Retina (tissue), 1 donor: ENCODE results near the gene ANO1.

Experiments used
- DNase-seq: peaks from one replicate; pipeline ENCODE4 v3.0.0-alpha.2; 2016

The ANO1 gene

GRCh38 chr11:70074746-70075145 lies 3.4 kb upstream of the ANO1 start:
- DNase-seq = no peak

DNA sequence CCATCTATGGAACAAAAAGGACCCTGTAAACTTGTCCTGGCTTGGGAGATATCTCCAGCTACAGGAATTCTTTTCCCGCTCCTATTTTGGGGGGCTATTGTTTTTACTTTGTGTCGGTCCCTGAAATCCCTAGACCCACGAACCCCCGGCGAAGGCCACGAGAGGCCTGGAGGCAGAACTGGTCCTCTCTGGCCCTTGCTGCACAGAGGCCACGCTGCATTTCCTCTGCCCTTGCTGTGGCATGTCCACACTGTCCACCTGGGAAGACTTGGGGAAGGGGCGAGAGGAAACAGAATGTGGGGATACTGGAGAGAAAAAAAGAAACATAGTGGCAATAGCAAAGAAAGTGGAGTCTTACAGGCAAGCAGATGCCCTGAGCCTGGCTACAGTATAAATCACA lies 2.3 kb upstream of the ANO1 start:
- no peak for DNase-seq

DNA sequence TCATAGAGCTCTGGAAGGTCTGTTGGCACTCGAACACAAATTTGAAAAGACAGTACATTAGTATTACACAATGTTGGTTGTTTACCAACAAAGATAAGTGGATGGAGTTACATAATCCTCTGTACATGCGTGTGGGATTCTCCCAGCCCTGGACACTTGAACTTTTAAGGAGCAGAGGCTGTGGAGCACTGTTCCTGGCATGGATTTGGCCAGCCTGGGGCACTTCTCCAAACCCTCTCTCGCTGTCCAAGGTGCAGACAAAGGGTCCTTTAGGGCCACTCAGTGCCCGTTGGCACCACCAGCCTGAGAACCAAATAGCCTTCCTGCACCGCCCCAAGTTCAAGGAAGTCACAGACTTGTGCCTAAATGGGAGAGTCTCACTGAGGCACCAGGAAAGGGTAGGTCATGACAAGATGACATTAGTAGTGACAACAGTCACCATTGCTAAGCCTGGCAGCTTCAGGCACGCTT lies 1.6 kb upstream of the ANO1 start:
- DNase-seq = no peak

DNA sequence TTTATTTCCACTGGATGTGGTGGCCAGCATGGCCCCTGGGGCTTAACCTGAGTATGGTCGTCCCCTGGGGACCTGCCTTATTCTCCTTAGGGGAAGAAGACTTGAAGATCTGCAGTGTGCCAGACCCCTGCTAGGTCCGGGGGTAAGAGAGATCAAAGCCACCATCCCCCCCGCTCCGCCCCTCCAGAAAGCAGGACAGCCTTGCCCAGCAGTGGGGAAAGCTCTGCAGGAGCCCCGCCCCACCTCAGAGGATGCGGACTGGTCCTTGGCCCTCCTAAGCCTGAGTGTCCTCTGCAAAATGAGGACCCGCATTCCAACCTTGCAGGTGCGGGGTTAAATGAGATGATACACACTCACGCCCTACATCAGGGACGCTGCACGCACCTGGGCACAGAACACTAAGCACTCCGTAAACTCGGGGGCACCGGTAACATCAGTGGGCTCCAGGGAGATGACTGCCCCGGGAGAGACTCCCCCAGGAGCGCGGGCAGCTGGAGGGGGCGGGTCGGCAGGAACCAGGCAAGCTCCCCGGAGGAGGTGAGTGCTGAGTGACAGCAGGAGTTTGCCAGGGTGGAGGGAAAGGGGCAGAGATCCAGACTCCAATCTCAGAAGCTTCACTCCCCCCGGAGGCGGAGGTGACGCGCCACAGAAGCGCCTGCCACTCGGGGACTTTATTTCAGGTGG lies 564 bp upstream of the ANO1 start:
- no peak for DNase-seq

GRCh38 chr11:70078781-70079616 lies 882 bp downstream of the ANO1 start:
- DNase-seq = no peak

DNA sequence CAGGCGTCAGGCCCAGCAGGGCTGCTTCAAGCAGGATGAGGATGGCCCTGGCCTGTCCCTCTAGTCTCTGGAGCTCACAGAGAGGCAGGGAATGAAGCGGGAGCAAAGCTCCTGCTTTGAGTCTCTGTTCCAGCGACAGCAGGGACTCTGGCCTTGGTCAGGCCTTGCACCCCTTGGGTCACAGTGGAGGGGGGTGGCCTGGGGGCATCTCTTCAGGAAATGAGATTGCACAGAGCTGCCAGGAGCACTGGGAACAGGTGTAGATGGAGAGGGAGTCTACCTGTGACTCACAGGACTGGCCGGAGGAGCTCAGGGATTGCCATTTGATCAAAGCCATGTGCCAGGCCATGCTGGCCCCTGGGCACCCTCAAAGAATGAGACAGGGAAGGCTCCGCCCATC lies 1.6 kb downstream of the ANO1 start:
- no peak for DNase-seq

- no peak for DNase-seq
Observed at GRCh38 chr11:70080763-70081162, 2.6 kb downstream of the ANO1 start.

DNA sequence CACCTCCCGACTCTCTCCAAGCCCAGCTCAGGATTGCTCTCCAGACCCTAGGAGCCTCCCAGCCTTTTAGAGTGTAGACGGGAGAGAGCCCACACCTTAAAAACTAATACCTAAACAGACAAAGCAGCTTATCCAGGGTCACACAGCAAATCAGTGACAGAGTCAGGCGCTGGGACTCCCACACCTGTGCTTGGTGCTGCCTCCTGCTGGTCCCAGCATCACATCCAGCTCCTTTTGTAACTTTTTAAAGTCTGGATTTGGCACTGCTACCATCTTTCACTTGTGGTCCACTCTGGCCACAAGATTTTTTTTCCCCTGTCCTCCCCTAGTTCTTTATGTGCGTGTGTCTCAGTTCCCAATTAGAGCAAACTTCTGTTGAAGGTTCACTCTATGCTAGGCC lies 4.7 kb downstream of the ANO1 start:
- no peak for DNase-seq

- no peak for DNase-seq
Observed at GRCh38 chr11:70084046-70084984, 6.2 kb downstream of the ANO1 start.

GRCh38 chr11:70085815-70086769 lies 8.0 kb downstream of the ANO1 start:
- DNase-seq = no peak

GRCh38 chr11:70087446-70088167 lies 9.5 kb downstream of the ANO1 start:
- DNase-seq = no peak

DNA sequence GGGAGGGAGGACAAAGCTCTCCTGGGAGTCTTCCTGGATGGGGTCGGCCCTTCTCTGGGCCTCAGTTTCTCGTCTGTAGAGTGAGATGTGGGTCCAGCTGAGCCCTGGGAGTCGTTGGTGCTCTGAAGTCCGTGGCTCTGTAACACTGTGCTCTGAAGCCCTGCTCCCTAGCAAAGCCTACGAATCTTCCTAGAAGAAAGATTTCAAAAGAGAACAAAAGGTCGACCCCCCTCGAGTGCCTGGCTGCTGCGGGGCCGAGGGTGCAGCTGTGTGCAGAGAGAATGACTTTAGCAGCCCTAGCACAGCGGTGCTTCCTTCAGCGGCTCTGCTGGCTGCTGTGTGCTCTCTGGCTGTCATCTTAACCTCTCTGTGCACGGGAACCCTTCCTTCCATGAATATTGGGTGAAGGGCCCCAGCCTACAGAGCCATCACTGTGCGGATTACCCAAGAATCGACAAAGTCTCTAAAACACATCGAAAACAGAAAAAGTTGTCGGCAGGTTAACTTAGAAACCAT lies 10.7 kb downstream of the ANO1 start:
- no peak for DNase-seq

- no peak for DNase-seq
Observed at GRCh38 chr11:70089631-70090030, 11.5 kb downstream of the ANO1 start.

- DNase-seq = no peak
Observed at GRCh38 chr11:70090961-70091381, 12.9 kb downstream of the ANO1 start.

- DNase-seq = no peak
Observed at GRCh38 chr11:70091638-70092037, 13.5 kb downstream of the ANO1 start.

- no peak for DNase-seq
Observed at GRCh38 chr11:70092959-70093715, 15.0 kb downstream of the ANO1 start.

- no peak for DNase-seq
Observed at GRCh38 chr11:70095541-70096252, 17.6 kb downstream of the ANO1 start.

DNA sequence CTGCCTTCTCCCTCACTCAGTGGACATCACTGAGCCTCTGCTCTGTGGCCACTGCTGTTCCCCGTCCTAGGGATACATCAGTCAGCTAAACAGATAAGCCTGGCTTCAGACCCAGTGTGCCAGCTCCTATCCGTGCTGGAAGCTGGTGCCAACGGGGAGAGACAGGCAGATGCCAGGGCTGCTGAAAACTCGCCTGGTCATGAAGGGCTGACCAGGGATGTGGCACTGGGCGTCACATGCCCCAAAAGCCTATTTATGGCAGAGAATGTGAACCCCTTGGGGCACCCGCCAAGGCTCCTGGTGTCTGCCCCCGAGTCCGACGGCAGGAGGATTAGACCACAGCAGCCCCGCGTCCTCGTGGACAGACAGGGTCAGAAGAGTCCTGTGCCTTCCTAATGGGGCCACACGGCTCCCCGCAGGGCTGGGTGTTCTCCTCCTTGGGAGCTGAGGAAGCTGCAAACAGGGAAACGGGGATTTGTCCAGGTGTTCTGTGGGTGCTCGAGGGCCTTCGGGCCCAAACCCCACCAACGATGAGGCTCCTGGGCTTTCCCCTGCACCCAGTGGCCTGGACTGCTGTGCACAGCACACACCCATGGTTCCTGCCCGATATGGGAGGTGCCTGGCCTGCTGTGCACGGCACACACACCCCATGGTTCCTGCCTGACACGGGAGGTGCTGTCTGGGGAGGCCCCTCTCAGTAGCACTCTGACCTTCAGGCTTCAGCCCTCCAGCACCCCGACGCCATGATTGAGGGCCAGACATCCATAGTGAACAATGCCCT lies 19.9 kb downstream of the ANO1 start:
- no peak for DNase-seq

- DNase-seq = no peak
Observed at GRCh38 chr11:70098936-70099335, 20.8 kb downstream of the ANO1 start.
